HG03066 (cell line): ENCODE results near the gene KLHL36.
"Not testable (repeated sequence)": the region's sequence is repeated elsewhere in the genome, so short reads cannot be mapped to it uniquely, and the experiment has no call there.

Experiments used
- ATAC-seq: cut with Tn5 transposase; IDR thresholded peaks from one replicate; pipeline ENCODE4 v1.9.1; 2021; ENCODE audit warnings: low read depth; ENCODE audit not compliant: unreplicated experiment

Gene KLHL36

DNA sequence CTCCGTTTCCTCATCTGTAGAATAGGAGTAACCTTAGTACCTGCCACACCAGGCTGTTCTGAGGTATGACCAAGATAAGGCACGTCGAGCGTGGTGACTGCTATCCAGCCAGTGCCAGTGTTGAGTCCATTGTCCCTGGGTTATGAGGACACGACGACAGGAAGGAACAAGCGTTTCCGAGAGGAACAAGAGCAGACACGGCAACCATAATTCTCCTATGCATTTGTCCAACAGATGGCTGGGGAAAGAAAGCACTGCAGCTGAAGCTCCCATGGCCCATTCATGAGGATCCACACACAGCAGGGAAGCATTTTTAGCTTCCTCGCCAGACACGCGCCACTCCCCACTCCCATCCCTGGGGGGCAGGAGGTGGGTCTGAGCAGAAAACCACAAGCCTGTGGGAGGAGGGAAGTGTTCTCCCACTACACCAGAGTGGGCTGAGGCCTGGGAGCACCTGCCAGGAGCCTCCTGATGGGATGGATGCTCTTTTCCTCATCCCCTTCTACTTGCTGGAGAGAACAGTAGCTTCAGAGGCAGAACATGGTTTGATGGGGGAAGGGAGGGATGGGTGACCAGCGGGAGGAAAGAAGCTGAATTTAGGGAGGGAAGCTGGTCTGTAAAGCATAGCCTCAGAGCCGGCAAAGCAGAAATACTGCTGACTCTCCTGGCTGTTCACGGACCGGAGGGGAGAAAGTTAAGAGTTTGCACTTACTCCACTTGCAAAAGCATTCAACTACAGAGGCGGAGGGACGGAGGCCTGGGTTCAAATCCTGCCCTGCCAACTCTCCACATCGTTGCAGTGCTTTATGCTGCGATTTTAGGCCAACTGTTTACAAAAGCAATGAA, 33.1 kb upstream of the KLHL36 start:
- ATAC-seq = no peak

DNA sequence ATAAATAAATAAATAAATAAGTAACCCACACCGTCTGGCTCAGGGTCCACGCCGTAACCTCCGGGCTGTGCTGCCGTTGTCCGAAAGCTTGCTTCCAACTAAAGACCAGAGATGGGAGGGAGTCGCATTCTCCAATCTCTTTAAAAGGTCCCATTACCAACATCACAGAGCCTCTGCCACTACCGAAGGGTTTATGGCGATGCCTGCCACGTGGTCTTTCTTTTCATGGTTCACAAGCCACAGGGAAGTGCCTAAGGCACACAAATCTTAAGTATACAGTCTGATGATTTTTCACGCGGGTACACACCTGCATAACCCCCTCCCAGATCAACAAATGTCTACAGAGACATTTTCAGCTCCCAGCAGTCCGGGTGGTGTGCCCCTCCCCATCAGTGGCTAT, 31.8 kb upstream of the KLHL36 start:
- no peak for ATAC-seq

DNA sequence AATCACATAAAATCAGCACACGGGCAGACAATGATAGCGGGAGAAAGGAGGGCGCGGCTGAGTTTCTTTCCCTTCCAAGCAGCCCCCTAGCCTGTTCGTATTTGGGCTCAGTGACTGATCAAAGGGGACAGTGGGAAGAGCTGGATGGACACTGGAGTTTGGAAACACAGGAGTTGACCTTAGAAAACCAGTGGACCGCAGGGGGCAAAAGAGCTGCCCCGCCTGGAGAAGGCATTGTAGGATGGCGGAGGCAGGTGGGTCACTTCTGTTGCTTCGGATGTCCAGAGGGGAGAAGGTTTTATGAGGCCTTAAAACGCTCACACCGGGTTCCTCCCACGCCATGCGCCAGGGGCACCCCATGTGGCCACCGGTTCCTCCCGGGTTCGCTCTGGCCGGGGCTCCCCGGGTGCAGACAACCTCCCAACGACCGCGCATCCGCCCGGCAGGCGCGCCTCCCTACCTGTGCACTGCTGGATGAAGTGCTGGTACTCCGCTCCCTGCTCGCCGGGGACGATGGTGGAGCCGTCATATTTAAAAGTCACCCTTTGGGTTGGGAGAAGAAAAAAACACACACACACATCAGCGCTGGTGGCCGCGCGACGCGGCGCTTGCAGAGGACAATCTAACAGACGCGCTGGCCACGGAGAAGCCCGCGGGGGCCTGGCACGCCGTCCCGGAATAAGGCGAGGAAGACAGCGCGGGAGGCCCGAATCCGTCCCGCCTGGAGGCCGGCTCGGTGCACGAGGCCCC, 31.1 kb upstream of the KLHL36 start:
- ATAC-seq = peak; percentile 33

DNA sequence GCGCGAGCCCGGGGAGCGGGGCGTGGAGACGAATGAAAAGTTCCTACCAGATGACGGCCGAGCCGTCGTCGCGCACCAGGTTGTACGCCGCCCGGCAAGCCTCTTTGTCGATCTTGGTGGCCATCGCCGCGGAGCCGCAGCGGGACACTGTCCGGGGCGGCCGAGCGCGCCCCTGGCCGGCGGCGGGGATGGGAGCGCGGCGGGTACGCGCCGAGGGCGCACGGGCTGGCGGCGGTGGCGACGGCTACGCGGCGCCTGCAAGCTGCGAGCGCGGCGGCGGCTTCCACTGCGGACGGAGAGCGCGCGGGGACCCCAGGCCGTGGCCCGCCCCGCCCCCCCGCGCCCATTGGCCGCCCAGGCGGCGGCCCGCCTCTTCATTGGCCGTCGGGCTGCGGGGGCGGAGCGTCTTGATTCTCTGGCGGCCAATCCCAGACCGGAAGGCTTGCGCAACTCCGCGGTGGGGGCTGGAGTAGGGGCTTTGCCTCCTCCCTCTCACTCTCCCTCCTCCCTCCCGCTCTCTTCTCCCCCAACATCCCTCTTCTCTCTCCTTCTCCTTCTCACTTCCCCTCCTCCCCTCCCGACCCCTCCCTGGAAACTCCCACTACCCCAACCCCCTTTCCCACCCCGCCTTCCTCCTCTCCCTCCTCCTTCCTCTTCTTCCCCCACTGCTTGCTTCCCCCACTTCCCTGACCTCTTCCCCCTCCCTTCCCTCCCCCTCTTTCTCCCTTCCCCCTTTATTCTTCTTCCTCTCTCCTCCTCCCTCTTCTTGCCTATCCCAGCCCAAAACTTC, 30.3 kb upstream of the KLHL36 start, which contains the start of gene COTL1:
Gene COTL1 (minus strand): TSS at position 288 of the 790 bp plus-strand sequence. CDS start 164 bp downstream, at position 124.
- peak; percentile 76 for ATAC-seq

DNA sequence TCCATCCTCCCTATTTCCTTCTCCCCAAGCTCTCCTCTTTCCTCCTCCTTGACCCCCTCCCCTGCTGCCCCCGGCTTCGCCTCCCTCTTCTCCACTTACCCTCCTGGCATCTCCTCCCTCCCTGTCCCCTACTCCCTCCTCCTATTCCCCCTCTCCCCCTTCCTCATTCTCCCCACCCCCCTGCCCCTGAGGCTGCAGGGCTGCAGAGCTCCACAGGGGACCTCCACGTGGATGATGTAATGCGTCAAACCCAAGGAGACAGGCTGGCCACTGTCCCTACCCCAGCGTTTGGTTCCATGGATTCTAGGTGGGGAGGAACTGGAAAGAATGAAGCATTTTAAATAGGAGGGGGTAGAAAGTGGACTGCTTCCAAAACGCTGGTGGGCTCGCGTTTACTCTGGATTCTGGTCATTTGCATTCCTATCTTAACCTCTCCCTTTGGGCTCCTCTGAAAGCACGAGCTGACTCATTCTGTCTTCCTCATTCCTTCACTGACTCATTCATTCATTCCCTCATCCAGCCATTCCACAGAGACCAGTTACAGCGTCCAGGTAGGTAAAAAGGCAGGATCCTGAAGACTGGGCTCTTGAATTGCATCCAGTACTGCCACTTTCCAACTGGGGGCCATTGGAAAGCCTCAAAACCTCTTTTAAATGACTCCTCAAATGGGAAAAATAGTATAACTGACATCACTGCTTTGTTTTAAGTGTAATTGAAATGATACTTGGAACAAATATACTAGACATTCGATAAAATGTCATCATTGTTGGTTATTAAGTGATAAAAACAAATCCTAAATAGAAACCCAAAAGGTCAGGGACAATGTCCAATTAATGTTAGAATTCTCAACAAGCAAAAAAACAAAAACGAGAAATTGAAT, 29.5 kb upstream of the KLHL36 start:
- no peak for ATAC-seq

DNA sequence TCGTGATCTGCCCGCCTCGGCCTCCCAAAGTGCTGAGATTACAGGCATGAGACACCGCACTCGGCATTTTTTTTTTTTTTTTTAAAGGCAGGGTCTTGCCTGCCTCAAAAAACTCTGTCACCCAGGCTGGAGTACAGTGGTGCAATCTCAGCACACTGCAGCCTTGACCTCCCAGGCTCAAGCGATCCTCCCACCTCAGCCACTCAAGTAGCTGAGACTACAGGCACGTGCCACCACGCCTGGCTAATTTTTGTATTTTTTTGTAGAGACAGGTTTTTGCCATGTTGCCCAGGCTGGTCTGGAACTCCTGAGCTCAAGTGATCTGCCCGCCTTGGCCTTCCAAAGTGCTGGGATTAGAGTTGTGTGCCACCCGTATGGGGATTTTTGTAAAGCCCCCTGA, 27.4 kb upstream of the KLHL36 start:
- not testable (repeated sequence) for ATAC-seq

DNA sequence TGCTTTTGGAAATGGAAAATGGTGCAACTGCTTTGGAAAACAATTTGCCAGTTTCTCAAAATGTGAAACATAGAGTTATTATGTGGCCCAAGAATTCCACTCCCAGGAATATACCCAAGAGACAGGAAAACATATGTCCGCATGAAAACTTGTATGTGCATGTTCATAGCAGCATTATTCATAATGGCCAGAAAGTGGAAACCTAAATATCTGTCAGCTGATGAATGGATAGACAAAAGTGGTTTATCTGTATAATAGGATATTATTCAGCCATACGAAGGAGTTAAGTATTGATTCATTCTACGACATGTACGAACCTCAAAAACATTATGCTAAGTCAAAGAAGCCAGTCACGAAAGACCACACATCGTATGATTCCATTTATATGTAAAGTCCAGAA, 22.8 kb upstream of the KLHL36 start:
- ATAC-seq = no peak

DNA sequence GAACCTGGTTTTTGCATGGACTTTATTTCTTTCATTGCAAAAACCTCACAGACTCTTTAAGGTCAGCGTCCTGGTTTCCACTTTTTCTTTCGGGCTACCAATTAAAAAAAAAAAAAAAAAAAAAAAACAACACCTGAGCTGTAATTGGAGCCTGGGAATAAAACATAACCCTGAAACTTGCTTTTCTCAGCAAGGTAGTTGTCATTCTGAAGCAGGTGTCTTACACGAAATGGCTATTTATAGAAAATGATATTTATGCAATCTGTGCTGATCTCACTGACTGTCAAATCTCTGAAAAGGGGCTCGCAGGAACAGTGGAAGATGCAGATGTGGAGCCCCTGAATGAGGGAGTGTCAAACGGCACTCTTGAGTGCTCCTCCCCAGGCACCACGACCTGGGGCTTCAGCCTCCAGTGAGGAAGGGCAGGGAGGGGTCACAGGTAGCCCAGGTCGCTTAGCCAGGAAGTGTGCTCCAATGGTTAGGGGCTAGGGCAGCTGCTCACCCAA, 20.0 kb upstream of the KLHL36 start:
- ATAC-seq = no peak

DNA sequence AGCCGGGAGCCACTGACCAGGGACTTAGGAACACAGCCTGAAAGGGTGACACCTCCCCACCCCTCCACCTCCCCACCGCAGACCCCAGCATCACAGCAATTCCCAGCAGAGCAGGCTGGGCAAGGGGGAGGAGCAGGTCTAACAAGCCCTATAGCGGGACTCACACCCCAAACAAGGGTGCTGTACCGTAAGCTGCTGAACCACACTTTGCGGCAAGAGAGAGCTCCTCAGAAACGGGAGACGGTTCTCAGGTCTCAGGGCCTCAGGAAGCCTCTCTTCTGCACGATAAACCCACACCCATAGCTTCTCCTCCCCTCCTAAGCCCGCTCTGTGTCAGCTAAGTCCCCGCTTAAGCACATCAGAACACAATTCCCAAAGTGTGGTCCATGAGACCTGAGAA, 18.7 kb upstream of the KLHL36 start:
- no peak for ATAC-seq

DNA sequence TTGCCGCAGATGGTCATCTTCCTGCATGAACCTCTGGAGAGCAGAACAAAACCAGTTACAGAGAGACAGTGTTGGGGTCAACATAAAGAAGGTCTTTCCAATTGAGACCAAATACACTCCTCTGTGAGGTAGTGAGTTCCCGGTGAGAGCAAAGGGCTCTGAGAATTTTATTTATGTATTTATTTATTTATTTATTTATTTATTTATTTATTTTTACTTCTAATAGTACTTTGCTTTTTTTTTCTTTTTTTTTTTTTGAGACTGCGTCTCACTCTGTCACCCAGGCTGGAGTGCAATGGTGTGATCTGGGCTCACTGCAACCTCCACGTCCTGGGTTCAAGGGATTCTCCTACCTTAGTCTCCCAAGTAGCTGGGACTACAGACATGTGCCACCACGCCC, 18.3 kb upstream of the KLHL36 start:
- no peak for ATAC-seq

DNA sequence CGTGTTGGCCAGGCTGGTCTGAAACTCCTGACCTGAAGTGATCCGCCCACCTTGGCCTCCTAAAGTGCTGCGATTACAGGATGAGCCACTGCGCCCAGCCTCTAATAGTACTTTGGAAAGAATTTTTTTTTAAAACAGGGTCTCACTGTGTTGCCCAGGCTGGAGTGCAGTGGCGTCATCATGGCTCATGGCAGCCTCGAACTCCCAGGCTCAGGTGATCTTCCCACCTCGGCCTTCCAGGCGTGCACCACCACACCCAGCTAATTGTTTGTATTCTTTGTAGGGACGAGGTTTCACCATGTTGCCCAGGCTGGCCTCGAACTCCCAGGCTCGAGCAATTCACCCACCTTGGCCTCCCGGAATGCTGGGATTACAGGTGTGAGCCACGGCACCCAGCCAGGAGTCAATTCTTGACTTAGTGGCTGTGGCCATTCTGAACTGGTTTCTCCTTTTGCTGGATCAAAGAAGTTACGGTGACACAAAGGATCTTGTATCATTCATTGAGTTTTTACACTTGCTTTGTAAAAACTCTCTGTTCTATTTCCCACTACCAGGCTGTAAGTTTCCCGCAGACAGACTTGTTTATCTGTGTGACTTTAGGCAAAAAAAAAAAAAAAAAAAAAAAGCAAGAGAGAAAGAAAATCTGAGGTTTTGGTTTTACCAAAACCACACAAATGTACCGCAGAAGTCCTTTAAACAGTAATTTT, 17.7 kb upstream of the KLHL36 start:
- ATAC-seq = no peak

DNA sequence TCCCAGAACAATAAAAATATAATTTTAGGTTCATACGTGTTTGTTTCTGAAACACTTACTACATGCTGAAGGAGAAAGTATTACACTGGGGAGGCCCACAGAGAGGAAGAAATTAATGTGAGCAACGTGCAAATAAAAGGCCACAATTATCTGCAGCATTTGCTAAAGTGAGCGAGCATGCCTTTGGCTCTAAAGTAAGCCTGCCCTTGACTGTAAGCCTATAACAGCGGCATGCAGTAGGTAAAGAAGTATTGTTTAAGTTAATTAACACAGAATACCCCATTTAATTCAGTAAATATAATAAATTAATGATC, 17.2 kb upstream of the KLHL36 start:
- ATAC-seq = no peak

DNA sequence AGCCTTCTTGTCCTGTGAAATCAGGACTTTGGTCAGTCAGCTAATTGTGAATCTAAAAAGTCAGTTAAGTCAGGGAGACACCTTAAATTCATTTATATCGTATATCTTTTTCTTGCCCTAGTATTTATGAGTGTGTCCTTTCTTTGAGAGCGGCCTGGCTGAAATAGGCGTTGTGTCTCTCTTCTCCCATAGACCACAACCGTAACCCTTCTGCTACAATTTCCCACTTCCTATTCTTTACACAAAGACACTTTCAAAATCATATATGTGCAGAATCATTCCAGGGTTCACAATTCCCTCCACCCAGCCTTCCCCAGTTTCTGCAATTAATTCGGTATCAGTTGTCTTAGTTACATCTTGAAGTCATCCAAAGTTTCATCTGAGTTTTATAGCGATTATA, 16.4 kb upstream of the KLHL36 start:
- ATAC-seq = no peak

DNA sequence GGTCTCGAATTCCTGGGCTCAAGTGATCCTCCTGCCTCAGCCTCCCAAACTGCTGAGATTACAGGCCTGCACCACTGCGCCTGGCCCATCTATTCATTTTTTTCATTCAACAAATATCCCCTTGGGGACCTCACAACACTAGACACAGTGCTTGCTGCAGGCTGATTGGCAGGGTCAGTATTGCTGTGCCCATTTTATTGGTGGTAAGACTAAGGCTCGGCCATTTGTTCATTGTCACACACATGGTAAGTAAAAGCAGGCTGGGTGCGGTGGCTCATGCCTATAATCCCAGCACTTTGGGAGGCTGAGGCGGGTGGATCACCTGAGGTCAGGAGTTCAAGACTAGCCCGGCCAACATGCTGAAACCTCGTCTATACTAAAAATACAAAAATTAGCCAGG, 15.4 kb upstream of the KLHL36 start:
- not testable (repeated sequence) for ATAC-seq

DNA sequence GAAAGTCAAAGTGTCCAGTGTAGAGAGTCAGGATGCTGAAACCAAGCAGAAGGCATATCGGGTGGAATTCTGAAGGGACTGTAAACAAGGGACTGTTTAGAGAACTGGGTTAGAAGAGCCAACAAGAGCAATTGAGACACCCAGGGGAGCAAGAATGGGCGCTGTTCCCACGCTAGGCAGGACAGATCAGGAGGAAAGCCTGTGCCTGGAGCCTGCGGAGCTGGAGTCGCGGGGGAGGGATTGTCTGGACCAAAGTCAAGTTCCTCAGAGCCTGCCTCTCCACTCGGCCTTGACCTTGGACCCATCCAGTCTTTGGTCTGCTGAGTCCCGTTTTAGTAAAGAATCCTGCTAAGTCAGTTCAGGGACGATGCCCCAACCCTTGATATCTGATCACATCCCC, 14.7 kb upstream of the KLHL36 start:
- ATAC-seq = no peak

DNA sequence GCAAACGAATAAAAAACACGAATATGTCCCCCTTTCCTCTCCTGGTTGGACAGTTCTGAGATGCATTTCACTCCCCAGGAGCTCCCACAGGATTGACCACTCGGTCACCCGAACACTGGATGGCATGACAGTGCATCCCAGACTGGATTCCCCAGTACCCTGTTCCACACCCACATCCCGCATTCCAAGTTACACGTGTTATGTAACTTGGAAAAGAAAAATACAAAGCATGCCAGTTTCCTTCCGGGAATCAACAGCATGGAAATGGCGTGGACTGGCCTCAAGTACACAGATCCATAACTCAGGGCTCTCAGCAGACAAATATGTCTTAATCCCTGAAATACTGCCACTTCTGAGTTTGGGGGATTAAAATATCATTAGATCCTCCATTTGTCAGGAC, 12.6 kb upstream of the KLHL36 start:
- ATAC-seq = no peak

DNA sequence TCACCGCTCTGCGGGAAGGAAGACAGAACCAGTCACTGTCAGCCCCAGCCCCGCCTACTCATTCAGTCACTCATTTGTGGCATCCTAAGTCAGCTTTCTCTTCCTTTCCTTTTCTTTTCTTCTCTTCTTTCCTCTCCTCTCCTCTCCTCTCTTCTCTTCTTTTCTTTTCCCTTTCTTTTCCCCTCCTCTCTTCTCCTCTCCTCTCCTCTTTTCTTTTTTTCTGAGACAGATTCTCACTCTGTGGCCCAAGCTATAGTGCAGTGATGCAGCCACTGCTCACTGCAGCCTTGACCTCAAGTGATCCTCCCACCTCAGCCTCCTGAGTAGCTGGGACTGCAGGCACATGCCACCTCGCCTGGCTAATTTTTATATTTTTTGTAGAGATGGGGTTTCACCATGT, 10.6 kb upstream of the KLHL36 start:
- ATAC-seq = no peak

DNA sequence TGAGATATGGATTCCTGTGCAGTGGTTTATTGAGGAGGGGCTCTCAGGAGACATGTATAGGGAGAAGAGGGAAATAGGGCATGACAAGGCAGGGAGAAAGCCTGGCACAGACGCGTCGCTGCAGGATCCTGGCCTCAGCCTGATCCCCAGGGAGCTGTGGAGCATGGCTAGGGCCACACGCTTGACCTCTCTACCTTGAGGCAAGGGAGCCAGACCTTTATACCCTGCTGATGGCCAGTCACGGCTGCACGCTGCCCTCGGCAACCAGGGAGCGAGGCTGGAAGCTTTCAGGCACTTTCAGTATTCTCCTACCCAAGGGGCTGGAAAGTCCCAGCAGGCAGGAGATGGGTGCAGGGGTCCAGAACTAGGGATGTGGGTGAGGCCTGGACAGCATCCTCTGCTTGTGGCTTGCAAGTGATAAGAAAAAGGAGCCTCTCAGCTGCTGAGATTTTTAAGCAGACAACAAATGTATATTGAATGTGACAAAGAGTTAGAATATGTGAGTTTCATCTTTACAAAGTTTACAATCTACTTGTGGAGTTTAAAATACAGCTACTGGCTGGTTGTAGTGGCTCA, 10.0 kb upstream of the KLHL36 start:
- no peak for ATAC-seq

DNA sequence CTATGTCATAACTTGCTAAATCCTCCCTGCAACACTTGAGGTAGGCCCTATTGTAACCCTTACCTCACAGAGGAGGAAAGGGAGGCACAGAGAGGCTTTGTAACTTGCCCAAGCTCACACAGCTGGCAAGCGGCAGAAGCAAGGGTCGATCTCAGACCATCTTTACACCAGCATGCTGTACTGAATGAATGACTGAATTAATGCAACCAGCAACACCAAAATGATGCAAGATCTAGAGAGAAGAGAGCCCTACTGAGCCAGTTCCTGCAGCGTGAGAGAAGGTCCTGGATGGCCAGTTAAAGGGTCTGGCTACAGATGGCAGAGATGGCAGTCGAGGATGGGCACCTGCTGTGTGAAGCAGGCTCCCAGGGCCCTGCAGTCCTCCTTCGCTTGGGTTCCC, 8.2 kb upstream of the KLHL36 start:
- no peak for ATAC-seq
